Prostate gland (tissue), 2 donors: Measurements from ENCODE around the gene ABCG1.

Experiments
- CTCF ChIP-seq, 4 experiments: fragments of 200-600 bp in 2 of 4; fragments of 450-650 bp in 2 of 4; sonication (generic) in 2 of 4; IDR thresholded peaks; 1 replicate in 3 of 4; 2 replicates in 1 of 4; pipeline ENCODE4 v1.5.1; 2016 to 2019; ENCODE audit warnings: antibody characterized with exemption in 4 of 4, mild to moderate bottlenecking in 2 of 4, moderate library complexity in 2 of 4
- POLR2A ChIP-seq: fragments of 450-650 bp; IDR thresholded peaks from one replicate; pipeline ENCODE4 v1.6.1; 2016; ENCODE audit warnings: antibody characterized with exemption, mild to moderate bottlenecking

GRCh38 chr21:42203321-42203720, 15.6 kb upstream of the ABCG1 start:
- TF ChIP-seq CTCF (IDR thresholded peaks at IDR 0.05): no peak
- no peak for TF ChIP-seq POLR2A
